Measurements from ENCODE around the gene PPIP5K2. TPM values are rescaled to one million over a fixed set of nuclear protein-coding genes. Genes with fewer than 3 reads are reported as not detected.

The PPIP5K2 gene
- total and polyA plus RNA-seq, 2 donors (not counting 3 experiments of a cell fraction or from before 2014, with no cell fraction given) = 20.8 to 69.4 TPM

DNA sequence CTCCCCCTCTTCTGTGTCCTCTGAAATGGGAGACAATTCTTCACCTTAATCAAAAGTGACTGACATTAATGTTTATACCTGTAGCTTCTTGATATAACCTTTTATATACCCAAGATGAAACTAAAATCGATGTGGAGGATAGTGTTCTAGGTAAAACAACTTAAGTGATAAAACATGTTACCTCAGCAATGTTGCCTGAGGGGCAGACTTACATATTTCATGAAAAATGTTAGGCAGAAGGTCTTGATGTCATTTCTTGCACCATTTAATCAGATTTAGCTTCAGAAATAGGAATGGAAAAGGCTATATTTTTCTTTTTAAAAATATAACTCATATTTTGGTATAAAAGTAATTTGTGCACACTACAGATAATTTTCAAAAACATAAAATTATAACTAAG lies 115.8 kb downstream of the PPIP5K2 start:
- no peak overlapping the region for H3K27ac ChIP-seq (ENCODE audit: insufficient read depth, low read depth, low read length)
- no peaks in the 10 kb centered on the region for H4K20me1 ChIP-seq (replicated peaks; ENCODE audit: control insufficient read depth, extremely low read depth, insufficient read depth, low read length)
- H3K4me1 ChIP-seq (ENCODE audit: control insufficient read depth, extremely low read depth, insufficient read depth, low read length) = no peaks in the 10 kb centered on the region
- TF ChIP-seq, protein P1, sequence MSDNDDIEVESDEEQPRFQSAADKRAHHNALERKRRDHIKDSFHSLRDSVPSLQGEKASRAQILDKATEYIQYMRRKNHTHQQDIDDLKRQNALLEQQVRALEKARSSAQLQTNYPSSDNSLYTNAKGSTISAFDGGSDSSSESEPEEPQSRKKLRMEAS (IDR thresholded peaks at IDR 0.05; ENCODE audit: insufficient read depth, insufficient read length) = no peak
- TF ChIP-seq MYC (IDR thresholded peaks at IDR 0.05; ENCODE audit: low read depth, low read length) = no peak
- no peak for TF ChIP-seq EZH2 (IDR thresholded peaks at IDR 0.05; ENCODE audit: borderline replicate concordance, low read depth, low read length, severe bottlenecking)
- no peak for TF ChIP-seq GATA2 (IDR thresholded peaks at IDR 0.05; ENCODE audit: insufficient read depth, insufficient read length, low read depth, low read length)
- TF ChIP-seq, protein P2, sequence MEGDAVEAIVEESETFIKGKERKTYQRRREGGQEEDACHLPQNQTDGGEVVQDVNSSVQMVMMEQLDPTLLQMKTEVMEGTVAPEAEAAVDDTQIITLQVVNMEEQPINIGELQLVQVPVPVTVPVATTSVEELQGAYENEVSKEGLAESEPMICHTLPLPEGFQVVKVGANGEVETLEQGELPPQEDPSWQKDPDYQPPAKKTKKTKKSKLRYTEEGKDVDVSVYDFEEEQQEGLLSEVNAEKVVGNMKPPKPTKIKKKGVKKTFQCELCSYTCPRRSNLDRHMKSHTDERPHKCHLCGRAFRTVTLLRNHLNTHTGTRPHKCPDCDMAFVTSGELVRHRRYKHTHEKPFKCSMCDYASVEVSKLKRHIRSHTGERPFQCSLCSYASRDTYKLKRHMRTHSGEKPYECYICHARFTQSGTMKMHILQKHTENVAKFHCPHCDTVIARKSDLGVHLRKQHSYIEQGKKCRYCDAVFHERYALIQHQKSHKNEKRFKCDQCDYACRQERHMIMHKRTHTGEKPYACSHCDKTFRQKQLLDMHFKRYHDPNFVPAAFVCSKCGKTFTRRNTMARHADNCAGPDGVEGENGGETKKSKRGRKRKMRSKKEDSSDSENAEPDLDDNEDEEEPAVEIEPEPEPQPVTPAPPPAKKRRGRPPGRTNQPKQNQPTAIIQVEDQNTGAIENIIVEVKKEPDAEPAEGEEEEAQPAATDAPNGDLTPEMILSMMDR (IDR thresholded peaks at IDR 0.05; ENCODE audit: extremely low read depth in 1 of 2, insufficient read depth in 1 of 2, low read depth in 1 of 2, low read length in 2 of 2) = no peak
- TF ChIP-seq POLR2A (IDR thresholded peaks at IDR 0.05; ENCODE audit: low read depth, low read length) = no peak
- TF ChIP-seq JUN (IDR thresholded peaks at IDR 0.05; ENCODE audit: borderline replicate concordance, insufficient read depth, insufficient read length, low read depth) = no peak
- no peak for TF ChIP-seq POLR2AphosphoS5 (IDR thresholded peaks at IDR 0.05; ENCODE audit: insufficient read depth, low read depth, low read length)
- no peak for TF ChIP-seq FOS (IDR thresholded peaks at IDR 0.05; ENCODE audit: borderline replicate concordance, insufficient read depth, low read length)
- no peak overlapping the region for H3K4me3 ChIP-seq (replicated peaks in 1 of 3; ENCODE audit: insufficient read depth in 1 of 3, low read depth in 1 of 3, low read length in 3 of 3)
- H3K27me3 ChIP-seq (ENCODE audit: control insufficient read depth in 2 of 2, insufficient read depth in 2 of 2, low read length in 2 of 2) = no peaks in the 10 kb centered on the region
- H3K9me3 ChIP-seq (replicated peaks; ENCODE audit: control insufficient read depth, insufficient read depth, low read length) = no peaks in the 10 kb centered on the region
- H2AFZ ChIP-seq (ENCODE audit: low read depth, low read length) = no peak overlapping the region
- no peak overlapping the region for H3K4me2 ChIP-seq (ENCODE audit: insufficient read depth, low read length)
- DNase-seq (ENCODE audit: low read depth, low spot score) = no peak
- FAIRE-seq = no peak
- H3K9ac ChIP-seq (replicated peaks; ENCODE audit: extremely low read depth, insufficient read depth, low read length) = no peak overlapping the region
- dilution Hi-C loops (cut with MboI; ENCODE audit: extremely low pct_ligation_motif_present, low sequenced_read_pairs) (no loop called here), intact Hi-C loops (cut with micrococcal nuclease) (no loop called here)
- POLR2A ChIA-PET = no interaction called here
- CTCF ChIA-PET = no interaction called here
- no peaks in the 10 kb centered on the region for H3K36me3 ChIP-seq (ENCODE audit: control insufficient read depth in 2 of 2, extremely low read depth in 1 of 2, insufficient read depth in 2 of 2, low read length in 2 of 2)
- no TSS peak for BruUV-seq (replicated peaks)
- H3K9me1 ChIP-seq (replicated peaks; ENCODE audit: control insufficient read depth, extremely low read depth, insufficient read depth, low read length) = no peaks in the 10 kb centered on the region
- no peaks in the 10 kb centered on the region for H3K79me2 ChIP-seq (ENCODE audit: control insufficient read depth, insufficient read depth, low read length)
